ENCODE data around the gene BCAS3.

The BCAS3 gene

GRCh38 chr17:61188081-61188480 is 510.4 kb downstream of the BCAS3 start:
- TF ChIP-seq ZFX (IDR thresholded peaks at IDR 0.05; ENCODE audit: borderline replicate concordance), result no peak
- TF ChIP-seq, protein P1, sequence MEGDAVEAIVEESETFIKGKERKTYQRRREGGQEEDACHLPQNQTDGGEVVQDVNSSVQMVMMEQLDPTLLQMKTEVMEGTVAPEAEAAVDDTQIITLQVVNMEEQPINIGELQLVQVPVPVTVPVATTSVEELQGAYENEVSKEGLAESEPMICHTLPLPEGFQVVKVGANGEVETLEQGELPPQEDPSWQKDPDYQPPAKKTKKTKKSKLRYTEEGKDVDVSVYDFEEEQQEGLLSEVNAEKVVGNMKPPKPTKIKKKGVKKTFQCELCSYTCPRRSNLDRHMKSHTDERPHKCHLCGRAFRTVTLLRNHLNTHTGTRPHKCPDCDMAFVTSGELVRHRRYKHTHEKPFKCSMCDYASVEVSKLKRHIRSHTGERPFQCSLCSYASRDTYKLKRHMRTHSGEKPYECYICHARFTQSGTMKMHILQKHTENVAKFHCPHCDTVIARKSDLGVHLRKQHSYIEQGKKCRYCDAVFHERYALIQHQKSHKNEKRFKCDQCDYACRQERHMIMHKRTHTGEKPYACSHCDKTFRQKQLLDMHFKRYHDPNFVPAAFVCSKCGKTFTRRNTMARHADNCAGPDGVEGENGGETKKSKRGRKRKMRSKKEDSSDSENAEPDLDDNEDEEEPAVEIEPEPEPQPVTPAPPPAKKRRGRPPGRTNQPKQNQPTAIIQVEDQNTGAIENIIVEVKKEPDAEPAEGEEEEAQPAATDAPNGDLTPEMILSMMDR (IDR thresholded peaks at IDR 0.05), result no peak
- H3K27ac ChIP-seq, result no peak overlapping the region

- no peak overlapping the region for H3K27ac ChIP-seq
- no peak for TF ChIP-seq ZFX (IDR thresholded peaks at IDR 0.05; ENCODE audit: borderline replicate concordance)
- TF ChIP-seq, protein P1 (IDR thresholded peaks at IDR 0.05), result no peak
Measured at GRCh38 chr17:61189968-61190367, 512.3 kb downstream of the BCAS3 start.

DNA sequence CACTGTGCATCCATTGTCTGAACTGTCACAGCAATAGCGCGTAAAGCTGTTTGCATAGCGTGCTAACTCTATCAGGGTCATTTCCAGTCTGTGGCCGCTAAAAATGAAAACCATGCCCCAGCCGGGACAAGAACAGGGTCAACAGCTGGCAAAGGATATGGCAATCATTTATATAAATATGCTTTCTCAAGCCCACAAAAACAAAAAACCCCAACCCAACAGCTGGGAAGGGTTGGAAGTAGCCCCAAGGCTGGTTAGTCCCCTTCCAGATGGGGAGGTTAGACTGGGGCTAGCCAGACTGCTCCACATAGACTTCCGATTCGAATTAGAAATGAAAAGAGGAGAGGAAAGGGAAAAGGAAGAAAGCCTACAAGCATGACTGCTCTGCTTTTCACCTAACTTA is 518.7 kb downstream of the BCAS3 start:
- no peak for TF ChIP-seq ZFX (IDR thresholded peaks at IDR 0.05; ENCODE audit: borderline replicate concordance)
- H3K27ac ChIP-seq, result no peak overlapping the region

DNA sequence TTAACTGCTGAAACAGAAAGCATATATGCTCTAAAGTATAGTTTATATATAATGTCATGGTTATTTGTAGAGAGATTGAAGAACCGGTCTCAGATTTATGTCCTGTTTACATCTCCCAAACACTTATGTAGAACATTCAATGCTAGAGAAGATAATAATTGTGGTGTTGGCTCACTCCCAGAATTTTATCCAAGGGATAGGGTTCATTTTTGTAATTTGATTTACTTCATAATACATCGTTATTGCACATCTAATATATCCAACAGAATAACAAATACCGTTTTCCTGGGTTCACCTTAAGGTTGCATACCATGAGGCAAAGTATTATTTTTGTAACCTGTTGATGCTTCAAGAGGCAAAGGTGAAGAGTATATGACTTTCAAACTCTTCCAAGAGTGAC is 519.1 kb downstream of the BCAS3 start:
- TF ChIP-seq, protein P1 (IDR thresholded peaks at IDR 0.05), result no peak
- no peak for TF ChIP-seq ZFX (IDR thresholded peaks at IDR 0.05; ENCODE audit: borderline replicate concordance)
- H3K27ac ChIP-seq, result no peak overlapping the region

DNA sequence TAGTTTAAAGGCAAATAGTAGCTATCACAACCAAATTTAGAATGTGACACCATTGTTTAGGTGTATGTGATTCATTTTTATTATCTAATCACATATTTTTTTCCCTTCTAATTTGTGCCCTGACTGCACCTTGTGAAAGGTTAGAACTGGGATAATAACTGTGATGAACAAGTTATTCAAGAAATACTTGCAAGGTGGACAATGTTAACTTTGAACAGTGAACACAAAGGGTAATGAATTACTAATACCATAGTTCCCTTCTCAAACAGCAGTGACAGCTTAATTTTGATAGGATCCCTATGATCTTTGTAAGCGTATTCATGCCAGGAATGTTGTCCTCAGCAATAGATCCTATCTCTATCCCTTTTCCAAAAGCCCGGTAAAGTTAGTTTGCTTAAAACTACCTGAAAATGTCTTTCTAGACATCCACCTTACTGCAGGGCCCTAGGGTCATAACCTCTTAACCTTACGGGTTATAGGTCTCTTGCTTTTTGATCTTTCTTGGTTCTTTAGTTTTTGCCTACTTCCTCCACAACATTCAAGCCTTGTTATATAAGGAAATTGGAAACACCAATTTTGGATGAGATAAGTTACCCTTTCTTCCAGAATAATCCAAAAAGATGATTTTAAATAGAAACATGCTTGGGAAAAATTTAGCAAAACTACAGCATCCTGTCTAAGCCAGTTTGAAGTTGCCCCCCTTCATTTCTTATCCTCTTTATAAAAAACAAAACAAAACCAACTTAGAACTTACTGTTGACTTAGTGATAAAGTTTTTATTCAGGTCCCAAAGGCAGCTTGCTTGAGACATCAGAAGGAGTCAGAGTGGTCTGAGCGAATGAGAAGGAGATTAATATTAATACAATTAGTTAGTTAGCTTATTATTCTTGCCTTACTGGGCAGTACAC is 522.0 kb downstream of the BCAS3 start:
- no peak for TF ChIP-seq ZFX (IDR thresholded peaks at IDR 0.05; ENCODE audit: borderline replicate concordance)
- TF ChIP-seq, protein P1 (IDR thresholded peaks at IDR 0.05), result no peak
- no peak overlapping the region for H3K27ac ChIP-seq

- TF ChIP-seq, protein P1 (IDR thresholded peaks at IDR 0.05), result no peak
- TF ChIP-seq ZFX (IDR thresholded peaks at IDR 0.05; ENCODE audit: borderline replicate concordance), result no peak
- H3K27ac ChIP-seq, result no peak overlapping the region
Measured at GRCh38 chr17:61200339-61200715, 522.7 kb downstream of the BCAS3 start.

DNA sequence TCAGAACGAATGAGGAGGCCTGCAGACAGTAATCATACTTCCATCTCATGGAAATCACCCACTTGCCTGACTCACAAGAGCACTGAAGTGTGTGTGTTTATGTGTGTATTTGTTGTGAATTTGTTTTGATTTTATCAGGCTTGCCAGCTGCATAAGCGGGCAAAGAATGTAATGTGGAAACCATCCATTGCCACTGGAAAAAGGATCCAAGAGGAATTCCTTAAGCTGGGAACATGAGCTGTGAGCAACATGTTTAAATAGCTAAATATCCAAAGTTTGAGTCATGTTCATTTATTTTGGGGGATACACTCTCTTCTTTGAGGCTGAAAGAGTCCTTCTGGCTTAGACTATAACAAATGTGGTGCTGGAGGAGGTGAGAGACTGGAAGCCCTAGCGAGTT is 523.6 kb downstream of the BCAS3 start:
- TF ChIP-seq ZFX (IDR thresholded peaks at IDR 0.05; ENCODE audit: borderline replicate concordance), result no peak
- TF ChIP-seq, protein P1 (IDR thresholded peaks at IDR 0.05), result no peak
- no peak overlapping the region for H3K27ac ChIP-seq
